MM.1S (cell line): Measurements from ENCODE around the gene ZXDC.

Experiments used
- EZH2 ChIP-seq: fragments of 300-600 bp; sonication (generic); optimal IDR thresholded peaks from 2 replicates; pipeline ENCODE3; 2017; ENCODE audit warnings: low read depth, mild to moderate bottlenecking, antibody characterized with exemption, low read length, mixed read lengths
- TF ChIP-seq, protein P1 (sequence below): fragments of 300-600 bp; sonication (generic); IDR thresholded peaks from 2 replicates; pipeline ENCODE4 v1.5.1; 2016; ENCODE audit warnings: antibody characterized with exemption, low read length, mixed read lengths

- TF ChIP-seq, protein P1, sequence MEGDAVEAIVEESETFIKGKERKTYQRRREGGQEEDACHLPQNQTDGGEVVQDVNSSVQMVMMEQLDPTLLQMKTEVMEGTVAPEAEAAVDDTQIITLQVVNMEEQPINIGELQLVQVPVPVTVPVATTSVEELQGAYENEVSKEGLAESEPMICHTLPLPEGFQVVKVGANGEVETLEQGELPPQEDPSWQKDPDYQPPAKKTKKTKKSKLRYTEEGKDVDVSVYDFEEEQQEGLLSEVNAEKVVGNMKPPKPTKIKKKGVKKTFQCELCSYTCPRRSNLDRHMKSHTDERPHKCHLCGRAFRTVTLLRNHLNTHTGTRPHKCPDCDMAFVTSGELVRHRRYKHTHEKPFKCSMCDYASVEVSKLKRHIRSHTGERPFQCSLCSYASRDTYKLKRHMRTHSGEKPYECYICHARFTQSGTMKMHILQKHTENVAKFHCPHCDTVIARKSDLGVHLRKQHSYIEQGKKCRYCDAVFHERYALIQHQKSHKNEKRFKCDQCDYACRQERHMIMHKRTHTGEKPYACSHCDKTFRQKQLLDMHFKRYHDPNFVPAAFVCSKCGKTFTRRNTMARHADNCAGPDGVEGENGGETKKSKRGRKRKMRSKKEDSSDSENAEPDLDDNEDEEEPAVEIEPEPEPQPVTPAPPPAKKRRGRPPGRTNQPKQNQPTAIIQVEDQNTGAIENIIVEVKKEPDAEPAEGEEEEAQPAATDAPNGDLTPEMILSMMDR, result no peak
- TF ChIP-seq EZH2, result no peak
Measured at GRCh38 chr3:126450744-126451143, 24.9 kb downstream of the ZXDC start.
